GM12874 (cell line): ENCODE results near the gene INMT.
A peak's percentile ranks its signal among the peaks of the same experiment; 100 is the strongest.

ENCODE experiments used
- TF ChIP-seq, protein P1 (sequence below): IDR thresholded peaks from 2 replicates; pipeline ENCODE4 v1.5.1; 2011; ENCODE audit warnings: low read depth, mild to moderate bottlenecking, control low read depth, low read length, moderate library complexity; ENCODE audit not compliant: insufficient read depth

INMT gene

DNA sequence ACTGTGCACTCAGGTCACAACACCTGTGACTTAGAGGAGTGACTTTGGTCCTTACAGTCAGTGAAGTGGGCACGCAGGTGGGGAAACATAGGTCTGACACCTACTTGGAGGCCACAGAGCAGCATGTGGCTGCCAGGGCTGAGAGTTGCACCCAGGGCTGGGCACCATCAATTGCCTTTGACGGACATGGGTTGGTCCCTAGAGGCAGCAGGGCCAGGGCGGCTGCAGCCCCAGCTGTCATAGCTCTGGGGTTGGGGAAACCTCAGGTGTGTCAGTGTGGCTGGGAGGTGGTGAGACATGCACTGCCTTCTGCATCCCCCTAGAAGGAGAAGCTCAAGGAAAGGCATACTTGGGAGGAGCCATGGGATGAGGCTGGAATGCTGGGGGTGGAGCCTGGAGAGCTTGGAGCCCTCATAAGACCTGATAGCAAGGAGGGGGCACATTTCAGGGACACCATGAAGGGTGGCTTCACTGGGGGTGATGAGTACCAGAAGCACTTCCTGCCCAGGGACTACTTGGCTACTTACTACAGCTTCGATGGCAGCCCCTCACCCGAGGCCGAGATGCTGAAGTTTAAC, at the start of gene INMT:
TSS of gene INMT (plus strand) at position 440 of the 578 bp plus-strand sequence. CDS start at position 456, 16 bp downstream.
- TF ChIP-seq, protein P1, sequence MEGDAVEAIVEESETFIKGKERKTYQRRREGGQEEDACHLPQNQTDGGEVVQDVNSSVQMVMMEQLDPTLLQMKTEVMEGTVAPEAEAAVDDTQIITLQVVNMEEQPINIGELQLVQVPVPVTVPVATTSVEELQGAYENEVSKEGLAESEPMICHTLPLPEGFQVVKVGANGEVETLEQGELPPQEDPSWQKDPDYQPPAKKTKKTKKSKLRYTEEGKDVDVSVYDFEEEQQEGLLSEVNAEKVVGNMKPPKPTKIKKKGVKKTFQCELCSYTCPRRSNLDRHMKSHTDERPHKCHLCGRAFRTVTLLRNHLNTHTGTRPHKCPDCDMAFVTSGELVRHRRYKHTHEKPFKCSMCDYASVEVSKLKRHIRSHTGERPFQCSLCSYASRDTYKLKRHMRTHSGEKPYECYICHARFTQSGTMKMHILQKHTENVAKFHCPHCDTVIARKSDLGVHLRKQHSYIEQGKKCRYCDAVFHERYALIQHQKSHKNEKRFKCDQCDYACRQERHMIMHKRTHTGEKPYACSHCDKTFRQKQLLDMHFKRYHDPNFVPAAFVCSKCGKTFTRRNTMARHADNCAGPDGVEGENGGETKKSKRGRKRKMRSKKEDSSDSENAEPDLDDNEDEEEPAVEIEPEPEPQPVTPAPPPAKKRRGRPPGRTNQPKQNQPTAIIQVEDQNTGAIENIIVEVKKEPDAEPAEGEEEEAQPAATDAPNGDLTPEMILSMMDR, result no peak

DNA sequence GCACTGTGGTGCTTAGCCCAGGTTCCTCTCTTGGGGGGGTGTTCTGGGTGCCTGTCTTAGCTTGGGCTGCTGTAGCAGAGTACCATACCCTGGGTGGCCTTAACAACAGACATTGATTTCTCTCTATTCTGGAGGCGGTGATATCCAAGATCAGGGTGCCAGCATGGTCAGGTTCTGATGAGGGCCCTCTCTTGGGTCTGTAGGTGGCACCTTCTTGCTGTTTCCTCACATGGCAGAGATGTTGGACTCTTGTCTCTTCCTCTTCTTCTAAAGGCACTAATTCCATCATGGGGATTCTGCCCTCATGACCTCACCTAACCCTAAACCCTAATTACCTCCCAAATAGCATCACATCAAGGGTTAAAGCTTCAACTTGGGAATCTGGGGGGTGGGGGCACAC, 49.7 kb upstream of the INMT start:
- TF ChIP-seq, protein P1, result peak; percentile 29; the same call in 1 of the 2 replicates

DNA sequence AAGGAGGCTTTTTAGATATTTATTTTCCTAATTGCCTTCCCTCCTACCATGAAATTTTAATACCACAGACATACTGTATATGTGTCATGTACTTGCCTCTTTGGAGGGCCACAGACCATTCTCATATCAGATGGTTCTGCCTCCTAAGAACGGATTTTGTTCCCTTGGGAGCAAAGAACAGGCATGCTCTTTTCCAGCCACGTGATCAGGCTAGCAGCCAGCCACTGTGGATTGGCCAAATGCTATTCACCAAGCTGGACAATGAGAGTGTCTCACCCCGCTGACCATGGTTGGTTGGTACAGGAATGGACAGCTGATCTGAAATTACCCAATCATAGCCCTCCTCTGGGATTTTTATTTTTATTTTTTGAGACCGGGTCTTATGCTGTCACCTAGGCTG, 48.2 kb upstream of the INMT start:
- TF ChIP-seq, protein P1, result no peak

DNA sequence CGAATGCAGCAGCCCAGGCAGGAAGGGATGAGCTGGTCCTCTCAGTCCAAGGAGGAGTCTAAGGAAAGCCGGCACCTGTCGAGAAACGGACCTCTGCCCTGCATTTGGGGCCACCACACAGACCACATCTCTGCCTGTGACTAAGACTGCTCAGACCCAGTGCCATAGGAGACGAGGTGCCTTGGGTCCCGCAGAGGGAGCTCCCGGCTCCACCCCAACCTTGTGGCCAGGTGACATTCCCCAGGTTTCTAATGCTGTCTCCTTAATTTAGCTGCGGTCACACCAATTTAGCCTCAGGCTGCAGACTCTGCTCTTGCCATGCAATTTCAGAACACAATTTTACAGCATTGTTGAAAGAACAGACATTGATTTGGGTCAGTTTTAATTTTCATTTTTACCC, 46.9 kb upstream of the INMT start:
- TF ChIP-seq, protein P1, result no peak

DNA sequence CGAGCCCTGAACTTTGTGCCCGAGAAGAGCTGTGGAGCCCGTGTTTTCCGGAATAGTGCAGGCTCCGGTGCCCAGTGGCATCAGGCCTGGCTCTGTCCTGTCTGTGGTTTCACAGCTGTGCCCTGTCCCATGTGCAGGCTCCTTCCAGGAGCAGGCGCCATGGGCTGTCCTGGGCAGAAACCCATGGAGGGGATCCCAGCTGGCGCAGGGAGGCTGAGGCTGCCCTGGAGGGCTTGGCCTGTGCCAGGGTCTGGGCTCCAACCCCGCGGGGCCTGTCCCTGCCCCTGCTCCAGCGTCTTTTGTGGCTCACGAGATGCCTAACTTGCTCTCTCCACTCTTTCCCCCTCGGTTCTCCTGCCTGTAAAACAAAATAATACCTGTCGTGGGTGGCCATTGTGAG, 46.3 kb upstream of the INMT start:
- TF ChIP-seq, protein P1, result no peak

DNA sequence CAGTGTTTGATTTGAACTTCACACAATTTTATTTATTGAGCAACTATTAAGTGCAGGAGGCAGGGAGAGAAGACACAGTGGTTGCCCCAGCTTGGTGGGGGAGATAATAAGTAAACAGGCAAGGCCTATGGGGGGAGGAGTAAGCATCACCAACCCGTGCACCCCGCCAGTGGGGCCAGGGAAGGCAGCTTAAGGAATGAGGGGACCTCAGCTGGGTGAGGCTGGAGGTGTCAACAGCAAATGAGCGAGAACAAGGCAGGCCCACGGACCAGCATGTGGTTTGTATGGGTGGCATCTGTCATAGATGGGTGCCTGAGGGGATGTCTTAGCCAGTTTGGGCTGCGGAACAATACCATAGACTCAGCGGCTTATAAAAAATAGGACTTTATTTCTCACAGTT, 45.6 kb upstream of the INMT start:
- TF ChIP-seq, protein P1, result no peak

DNA sequence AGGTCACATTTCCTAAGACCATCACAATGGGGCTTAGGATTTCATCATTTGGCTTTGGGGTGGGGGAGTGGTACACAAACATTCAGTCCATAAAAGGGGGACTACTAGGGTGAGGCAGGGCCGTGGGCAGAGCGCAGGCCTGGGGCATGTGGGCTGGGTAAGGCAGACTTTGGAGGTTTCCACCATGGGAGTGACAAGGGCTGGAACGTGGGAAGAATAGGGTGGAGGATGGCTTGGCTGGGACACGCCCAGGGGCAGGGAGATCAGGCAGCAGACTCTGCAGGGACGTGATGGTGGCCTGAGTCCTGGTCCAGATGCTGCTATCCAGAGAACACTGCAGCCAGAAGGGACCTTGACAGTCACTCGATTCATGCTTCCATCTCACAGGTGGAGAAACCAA, 45.0 kb upstream of the INMT start:
- TF ChIP-seq, protein P1, result no peak
